Aorta (tissue), 5 donors: ENCODE data around the gene KCNJ10. TPM values are rescaled to one million over a fixed set of nuclear protein-coding genes. Genes with fewer than 3 reads are reported as not detected.

Experiments used
- ATAC-seq: fragments of 200-7000 bp; cut with Tn5 transposase; one replicate; pipeline ENCODE4 v1.9.1; 2022; ENCODE audit warnings: moderate library complexity; ENCODE audit not compliant: low FRiP score
- DNase-seq, 2 donors: peaks; one replicate each; pipeline ENCODE4 v3.0.0-alpha.2; 2020
- H3K27ac ChIP-seq, 2 donors: one replicate each; pipeline ENCODE4 v1.5.1; 2013; ENCODE audit warnings: low read length in 2 of 2, mild to moderate bottlenecking in 2 of 2, moderate library complexity in 2 of 2, control low read depth in 1 of 2, inconsistent platforms in 1 of 2, low read depth in 1 of 2
- H3K27me3 ChIP-seq, 2 donors: one replicate each; pipeline ENCODE4 v1.6.1; 2013; ENCODE audit warnings: control low read depth in 1 of 2, low read length in 1 of 2, mild to moderate bottlenecking in 1 of 2, moderate library complexity in 1 of 2; ENCODE audit not compliant: insufficient read depth in 2 of 2, control insufficient read depth in 1 of 2
- H3K36me3 ChIP-seq, 2 donors: one replicate each; pipeline ENCODE4 v1.6.1; 2013; ENCODE audit warnings: control low read depth in 1 of 2, low read length in 1 of 2, mild to moderate bottlenecking in 1 of 2; ENCODE audit not compliant: insufficient read depth in 2 of 2, control insufficient read depth in 1 of 2
- H3K4me1 ChIP-seq, 2 donors: one replicate each; pipeline ENCODE4 v1.6.1; 2013; ENCODE audit warnings: low read length in 2 of 2, control low read depth in 1 of 2, mild to moderate bottlenecking in 1 of 2, moderate library complexity in 1 of 2; ENCODE audit not compliant: insufficient read depth in 2 of 2, control insufficient read depth in 1 of 2
- H3K4me3 ChIP-seq, 2 donors: one replicate each; pipeline ENCODE4 v1.5.1; 2013; ENCODE audit warnings: low read length in 2 of 2, control low read depth in 1 of 2, mild to moderate bottlenecking in 1 of 2
- H3K9me3 ChIP-seq: one replicate; pipeline ENCODE4 v1.6.1; 2013; ENCODE audit warnings: mild to moderate bottlenecking, low read length; ENCODE audit not compliant: control insufficient read depth
- WGBS, 2 donors: extraction: QIAGEN DNeasy Blood & Tissue Kit; methylation state at CpG; one replicate each; pipeline ENCODE4 v1.1.7; 2013; 5-methylcytosine and 5-hydroxymethylcytosine counted together
- intact Hi-C, 2 donors: fragments of 100-400 bp; cut with DNase I; formaldehyde crosslinking; loops; one replicate each; pipeline versions ENCODE4 v1.14.2 to v1.15.0; 2022
- polyA plus RNA-seq, 2 donors: library from polyadenylated mRNA; stranded (reverse); fragments of 200-250 nt; gene quantifications; one replicate each; pipeline ENCODE4 v1.2.3, GENCODE V29; 2013
- total RNA-seq, 2 donors: library from RNA; stranded (reverse); fragmentation: NEBNext Ultra II Directional; extraction: Animal tissue kit (Norgen Biotek cat#: 25700); gene quantifications; one replicate each; pipeline ENCODE4 v1.2.1, GENCODE V29; 2021
- donor health status: healthy with polysubstance abuse.
- donor health status: Bipolar disorder and iron deficiency.
- donor health status: DM: no; HTN: no; CAD: no.
- donor health status: DM: no; HTN: no; CAD: no.
- donor health status: DM: yes; HTN: yes; CAD: no.

Gene KCNJ10
- total and polyA plus RNA-seq, 4 donors, result 0.10 to 0.63 (median 0.24) TPM; not detected in 1

- H3K4me3 ChIP-seq, result no peak overlapping the region
- H3K4me1 ChIP-seq, result no peaks in the 10 kb centered on the region
- H3K9me3 ChIP-seq, result no peaks in the 10 kb centered on the region
- DNase-seq, result no peak
- intact Hi-C loops, result no loop called here
- 88 to 92% methylated on average over 29 to 32 of the region's 32 CpGs for WGBS, 2 donors
- no peak overlapping the region for H3K27ac ChIP-seq
- H3K36me3 ChIP-seq, result peaks cover 0 to 3% of the 10 kb centered on the region in 2 donors
- no peak for ATAC-seq
- H3K27me3 ChIP-seq, result no peaks in the 10 kb centered on the region
Measured at GRCh38 chr1:160092366-160093068, 22.6 kb upstream of the KCNJ10 start.

GRCh38 chr1:160091666-160092223, 21.8 kb upstream of the KCNJ10 start:
- H3K36me3 ChIP-seq, result peaks cover 0 to 3% of the 10 kb centered on the region in 2 donors
- H3K9me3 ChIP-seq, result no peaks in the 10 kb centered on the region
- H3K4me3 ChIP-seq, result no peak overlapping the region
- WGBS, 2 donors, result 91 to 92% methylated on average over 5 of the region's 5 CpGs
- intact Hi-C loops, result no loop called here
- H3K27me3 ChIP-seq, result no peaks in the 10 kb centered on the region
- no peak overlapping the region for H3K27ac ChIP-seq
- DNase-seq, result no peak
- H3K4me1 ChIP-seq, result no peaks in the 10 kb centered on the region
- no peak for ATAC-seq

DNA sequence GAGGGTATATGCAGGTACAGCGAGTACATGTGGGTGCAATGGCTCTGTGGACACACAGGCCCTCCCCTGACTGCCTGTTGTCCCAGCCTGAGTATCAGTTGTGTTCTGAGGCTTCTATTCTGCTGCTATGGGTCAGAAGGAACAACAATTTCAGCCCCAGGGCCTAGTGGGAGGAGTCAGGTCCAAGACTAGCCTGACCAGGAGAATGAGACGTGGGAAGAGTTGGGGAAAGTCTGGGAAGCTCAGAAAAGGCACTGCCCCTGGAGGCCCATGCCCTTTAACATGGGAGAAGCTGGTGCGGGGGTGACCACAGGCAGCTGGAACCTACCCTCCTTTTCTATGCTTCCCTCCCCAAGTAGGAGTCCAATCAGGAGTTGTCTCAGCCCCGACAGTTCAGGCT, 20.8 kb upstream of the KCNJ10 start:
- H3K4me1 ChIP-seq, result peaks cover 0 to 3% of the 10 kb centered on the region in 2 donors
- WGBS, 2 donors, result 78 to 79% methylated on average over 4 of the region's 4 CpGs
- ATAC-seq (no peak), DNase-seq (no peak)
- no peaks in the 10 kb centered on the region for H3K27me3 ChIP-seq
- H3K27ac ChIP-seq, result no peak overlapping the region
- no peaks in the 10 kb centered on the region for H3K9me3 ChIP-seq
- H3K36me3 ChIP-seq, result peaks cover 0 to 3% of the 10 kb centered on the region in 2 donors
- H3K4me3 ChIP-seq, result no peak overlapping the region
- intact Hi-C loops, result no loop called here

DNA sequence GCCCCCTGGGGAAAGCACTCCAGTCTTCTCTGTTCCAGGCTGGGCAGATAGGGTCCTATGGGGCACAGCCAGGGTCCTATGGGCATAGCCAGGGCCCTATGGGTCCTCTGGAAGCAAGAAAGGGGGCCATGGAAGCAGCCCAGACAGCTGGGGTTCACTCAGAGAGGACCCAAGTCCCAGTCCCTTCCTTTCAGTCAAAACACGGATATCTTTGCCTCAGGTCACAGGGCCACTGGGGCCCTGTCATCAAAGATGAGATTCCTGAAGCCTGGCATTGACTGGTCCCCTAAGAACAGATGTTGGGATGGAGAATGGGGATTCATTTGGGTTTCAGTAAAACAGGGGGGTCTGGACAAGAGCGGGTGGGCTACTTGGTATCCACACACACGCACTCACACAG, 19.9 kb upstream of the KCNJ10 start:
- intact Hi-C loops, result no loop called here
- no peaks in the 10 kb centered on the region for H3K27me3 ChIP-seq
- H3K9me3 ChIP-seq, result no peaks in the 10 kb centered on the region
- H3K36me3 ChIP-seq, result peaks cover 0 to 3% of the 10 kb centered on the region in 2 donors
- no peak overlapping the region for H3K27ac ChIP-seq
- ATAC-seq (no peak), DNase-seq (no peak)
- H3K4me1 ChIP-seq, result peaks cover 0 to 3% of the 10 kb centered on the region in 2 donors
- no peak overlapping the region for H3K4me3 ChIP-seq
- WGBS, 2 donors, result 76 to 82% methylated on average over 3 of the region's 3 CpGs

- no peaks in the 10 kb centered on the region for H3K27me3 ChIP-seq
- peaks cover 0 to 3% of the 10 kb centered on the region in 2 donors for H3K4me1 ChIP-seq
- ATAC-seq, result no peak
- 87 to 93% methylated on average over 9 to 12 of the region's 12 CpGs for WGBS, 2 donors
- H3K27ac ChIP-seq, result peak overlapping the region; percentile 53 to 64
- H3K36me3 ChIP-seq, result peaks cover 0 to 3% of the 10 kb centered on the region in 2 donors
- no peak for DNase-seq
- no peak overlapping the region for H3K4me3 ChIP-seq
- intact Hi-C loops, result no loop called here
- H3K9me3 ChIP-seq, result no peaks in the 10 kb centered on the region
Measured at GRCh38 chr1:160087118-160087662, 17.2 kb upstream of the KCNJ10 start.

DNA sequence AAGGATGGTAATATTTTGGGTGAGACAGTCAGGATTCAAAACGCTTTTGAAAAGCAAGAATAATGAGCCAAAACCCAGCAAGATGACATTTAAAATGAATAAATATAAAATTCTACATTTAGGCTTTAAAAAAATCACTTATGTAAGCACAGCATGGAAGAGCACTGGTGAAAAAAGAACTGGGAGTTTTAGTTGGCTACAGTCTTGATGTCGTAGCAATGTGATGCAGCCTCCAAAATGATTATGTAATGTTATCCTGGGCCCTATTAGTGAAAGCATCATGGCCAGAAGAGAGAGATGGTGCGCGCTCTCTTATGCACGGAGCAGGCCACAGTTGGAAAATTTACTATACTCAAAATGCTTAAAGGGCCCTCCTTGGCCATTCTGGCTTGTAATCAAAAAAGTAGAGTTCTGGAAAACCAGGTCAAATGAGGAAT, 16.5 kb upstream of the KCNJ10 start:
- ATAC-seq, result peak; percentile 81
- Histone ChIP-seq H3K27me3 (no peaks in the 10 kb centered on the region), H3K9me3 (no peaks in the 10 kb centered on the region), H3K4me1 (peaks cover 0 to 3% of the 10 kb centered on the region in 2 donors), H3K4me3 (no peak overlapping the region), H3K36me3 (peaks cover 0 to 3% of the 10 kb centered on the region in 2 donors), H3K27ac (peak overlapping the region; percentile 68 to 93)
- WGBS, 2 donors, result 5 to 10% methylated on average over 5 of the region's 5 CpGs
- intact Hi-C loops, result no loop called here
- DNase-seq, result no peak

DNA sequence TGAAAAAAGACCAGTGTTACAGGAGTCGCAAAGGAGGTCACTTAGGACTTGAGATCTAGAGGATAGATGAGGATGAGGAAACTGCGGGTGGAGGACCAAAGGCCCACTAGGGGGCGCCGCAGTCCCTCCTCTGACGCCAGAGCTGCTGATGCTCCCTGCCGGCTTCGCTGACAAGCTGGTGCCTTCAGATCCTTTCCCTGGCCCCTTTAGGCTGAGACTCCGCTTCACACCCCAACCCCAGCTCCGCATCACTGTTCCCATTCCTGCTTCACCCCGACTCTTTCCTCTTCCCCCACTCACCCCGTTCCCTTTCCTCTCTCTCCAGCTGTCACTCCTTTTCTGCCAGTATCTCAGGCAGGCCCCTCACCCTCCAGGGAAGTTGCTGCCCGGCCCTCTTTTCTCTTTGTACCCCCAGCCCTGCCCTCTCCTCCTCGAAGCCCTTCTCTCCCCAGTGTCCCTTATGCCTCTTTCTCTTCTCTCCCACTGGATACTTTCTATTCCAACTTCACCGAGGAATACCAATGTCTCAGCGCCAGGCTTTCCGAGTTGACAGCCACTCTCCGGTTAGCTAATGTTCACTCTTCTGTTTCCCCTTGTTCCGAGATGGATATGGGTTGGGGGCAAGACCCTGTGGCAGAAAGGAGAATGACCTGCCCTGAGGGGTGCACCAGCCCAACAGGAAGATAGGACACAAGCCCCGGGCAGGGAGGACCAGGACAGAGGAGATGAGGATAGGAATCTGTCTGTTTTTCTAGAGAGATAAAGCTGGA, 15.9 kb upstream of the KCNJ10 start:
- Histone ChIP-seq H3K36me3 (peaks cover 0 to 3% of the 10 kb centered on the region in 2 donors), H3K27ac (peak overlapping the region; percentile 68 to 93), H3K4me3 (no peak overlapping the region), H3K4me1 (peaks cover 0 to 3% of the 10 kb centered on the region in 2 donors), H3K9me3 (no peaks in the 10 kb centered on the region), H3K27me3 (no peaks in the 10 kb centered on the region)
- intact Hi-C loops, result no loop called here
- peak; percentile 89 for ATAC-seq
- peak; percentile 90 to 96 for DNase-seq
- 7 to 8% methylated on average over 19 of the region's 19 CpGs for WGBS, 2 donors

DNA sequence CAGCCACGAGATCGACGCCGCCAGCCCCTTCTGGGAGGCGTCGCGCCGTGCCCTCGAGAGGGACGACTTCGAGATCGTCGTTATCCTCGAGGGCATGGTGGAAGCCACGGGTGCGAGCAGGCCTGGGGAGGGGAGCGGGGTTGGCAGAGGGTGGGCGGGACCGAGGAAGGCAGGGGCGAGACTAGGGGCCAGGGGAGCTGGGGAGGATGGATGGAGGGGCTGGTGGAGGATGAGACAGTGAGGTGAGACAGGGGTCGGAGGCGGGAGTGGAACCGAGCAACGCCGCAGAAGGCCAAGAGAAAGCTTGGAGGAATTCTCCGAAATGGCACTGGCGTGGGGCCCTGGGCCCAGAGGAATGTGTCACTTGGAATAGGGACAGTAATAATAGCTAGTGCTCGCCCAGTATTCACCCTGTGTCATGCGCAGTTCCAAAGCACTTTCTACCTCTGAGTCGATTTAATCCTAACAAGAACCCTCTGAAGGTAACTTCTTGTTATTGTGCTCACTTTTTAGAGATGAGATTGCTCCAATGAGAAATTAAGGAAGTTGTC, 14.9 kb upstream of the KCNJ10 start:
- H3K9me3 ChIP-seq, result no peaks in the 10 kb centered on the region
- WGBS, 2 donors, result 16 to 23% methylated on average over 30 of the region's 30 CpGs
- no peaks in the 10 kb centered on the region for H3K27me3 ChIP-seq
- H3K4me3 ChIP-seq, result no peak overlapping the region
- intact Hi-C loops, result loop anchor here in 1 of 2 donors (5.0 kb wide), 1 partner anchor 38 kb away; no protein-coding TSS in a partner anchor
- H3K27ac ChIP-seq, result no peak overlapping the region
- H3K36me3 ChIP-seq, result no peaks in the 10 kb centered on the region
- H3K4me1 ChIP-seq, result peaks cover 0 to 3% of the 10 kb centered on the region in 2 donors
- peak; percentile 76 to 87 for DNase-seq
- ATAC-seq, result peak; percentile 66
